SU-DHL-6 (cell line): ENCODE measurements around the gene KDM4B.

Experiments used
- CTCF ChIP-seq: fragments of 200-600 bp; sonication (generic); IDR thresholded peaks from one replicate; pipeline ENCODE4 v1.5.1; 2017; ENCODE audit warnings: antibody characterized with exemption, mild to moderate bottlenecking, low read length, moderate library complexity; ENCODE audit not compliant: insufficient read depth, poor library complexity, severe bottlenecking
- EZH2phosphoT487 ChIP-seq: fragments of 200-600 bp; sonication (generic), shearing (Covaris generic); conservative IDR thresholded peaks from 2 replicates; pipeline ENCODE4 v1.6.1; 2018; ENCODE audit warnings: mild to moderate bottlenecking, antibody characterized with exemption, low read length, moderate library complexity, mixed read lengths

GRCh38 chr19:5050905-5051304, 82.0 kb downstream of the KDM4B start:
- TF ChIP-seq CTCF (no peak), EZH2phosphoT487 (no peak)
